ENCODE measurements around the gene ARHGAP9.

Gene ARHGAP9

DNA sequence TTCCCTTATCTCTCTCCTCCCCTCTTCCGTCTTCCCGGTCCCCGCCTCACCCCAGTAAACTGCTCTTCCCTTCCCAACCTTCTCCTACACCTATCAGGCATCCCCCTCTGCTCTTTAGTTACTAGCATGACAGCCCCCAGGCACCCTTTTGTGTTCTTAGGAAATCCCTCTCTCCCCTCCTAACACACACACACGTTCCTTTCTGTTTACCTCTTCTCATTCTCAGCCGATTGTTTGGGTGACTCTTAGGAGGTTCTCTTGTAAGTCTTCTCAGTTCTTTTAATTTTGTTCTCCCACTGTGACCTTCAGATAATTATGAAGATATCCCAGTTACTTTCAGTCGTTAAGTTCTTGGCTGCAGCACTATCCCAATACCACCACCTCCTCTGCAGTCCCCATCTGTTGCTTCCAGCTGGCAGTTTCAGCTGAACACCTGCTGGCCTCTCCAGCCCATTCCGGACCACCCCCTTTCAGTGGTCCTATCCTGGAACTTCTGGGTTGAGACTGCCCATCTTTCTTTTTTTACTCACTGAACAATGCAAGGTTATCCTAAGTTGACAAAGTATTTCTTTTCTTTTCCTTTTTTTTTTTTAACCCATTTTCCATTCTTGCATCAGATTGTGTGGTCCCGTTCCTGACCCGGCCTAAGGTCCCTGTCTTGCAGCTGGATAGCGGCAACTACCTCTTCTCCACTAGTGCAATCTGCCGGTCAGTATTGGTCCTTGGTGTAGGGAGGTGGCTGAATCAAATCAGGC, 8.9 kb upstream of the ARHGAP9 start:
- DNase-seq (ENCODE audit: low read depth): peak; percentile 39
- H3K4me3 ChIP-seq (ENCODE audit: low read depth, low read length): peak overlapping the region; percentile 99
- no peak for TF ChIP-seq CTCF (conservative IDR thresholded peaks at IDR 0.05; ENCODE audit: low read depth, low read length)

GRCh38 chr12:57487597-57488401, 8.1 kb upstream of the ARHGAP9 start, which contains the start of gene MARS1:
MARS1 (plus strand) TSS chr12:57488068; CDS start chr12:57488091, 23 bp downstream.
- peak within 1 kb of the TSS; percentile 99 for H3K4me3 ChIP-seq (ENCODE audit: low read depth, low read length)
- TF ChIP-seq CTCF (conservative IDR thresholded peaks at IDR 0.05; ENCODE audit: low read depth, low read length): no peak
- DNase-seq (ENCODE audit: low read depth): peak; percentile 97

- peak overlapping the region; percentile 99 for H3K4me3 ChIP-seq (ENCODE audit: low read depth, low read length)
- TF ChIP-seq CTCF (conservative IDR thresholded peaks at IDR 0.05; ENCODE audit: low read depth, low read length): no peak
- no peak for DNase-seq (ENCODE audit: low read depth)
Measured at GRCh38 chr12:57487055-57487596, 7.5 kb upstream of the ARHGAP9 start.

- no peak for TF ChIP-seq CTCF (conservative IDR thresholded peaks at IDR 0.05; ENCODE audit: low read depth, low read length)
- no peak for DNase-seq (ENCODE audit: low read depth)
Measured at GRCh38 chr12:57485695-57486094, 6.0 kb upstream of the ARHGAP9 start.

GRCh38 chr12:57483466-57483865, 3.8 kb upstream of the ARHGAP9 start:
- H3K4me3 ChIP-seq (ENCODE audit: low read depth, low read length): no peak overlapping the region
- TF ChIP-seq CTCF (conservative IDR thresholded peaks at IDR 0.05; ENCODE audit: low read depth, low read length): no peak
- DNase-seq (ENCODE audit: low read depth): peak; percentile 89

More at GRCh38 chr12:57485695-57486094, 6.0 kb upstream of the ARHGAP9 start:
- no peak overlapping the region for H3K4me3 ChIP-seq (ENCODE audit: low read depth, low read length)

DNA sequence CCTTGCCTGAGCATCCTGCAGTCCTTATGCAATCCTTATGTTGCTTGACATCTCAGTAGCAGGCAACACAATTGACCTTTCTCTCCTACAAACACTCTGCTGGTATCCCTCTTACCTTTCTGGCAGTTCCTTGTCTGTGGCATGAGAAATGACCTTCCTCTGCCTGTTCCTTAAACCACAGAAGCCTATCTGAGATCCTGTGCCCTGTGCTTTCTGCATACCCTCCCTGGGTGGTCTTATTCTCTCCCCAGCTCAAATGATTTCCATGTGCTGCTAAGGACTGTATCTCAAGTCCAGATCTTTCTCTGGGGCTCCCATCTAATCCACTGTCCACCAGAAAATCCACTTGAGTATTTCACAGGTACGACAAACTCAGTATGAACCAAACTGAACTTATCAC, 2.0 kb upstream of the ARHGAP9 start:
- no peak overlapping the region for H3K4me3 ChIP-seq (ENCODE audit: low read depth, low read length)
- TF ChIP-seq CTCF (conservative IDR thresholded peaks at IDR 0.05; ENCODE audit: low read depth, low read length): no peak
- DNase-seq (ENCODE audit: low read depth): no peak

All from choroid plexus epithelial cell (primary cell).